Heart right ventricle (tissue), 16 donors: ENCODE data around the gene SSNA1. TPM values are rescaled to one million over a fixed set of nuclear protein-coding genes. Genes with fewer than 3 reads are reported as not detected.
A peak's percentile ranks its signal among the peaks of the same experiment; 100 is the strongest.

Experiments
- ATAC-seq, 8 donors: fragments of 200-7000 bp; cut with Tn5 transposase; one replicate each; pipeline ENCODE4 v1.9.1; 2020; ENCODE audit warnings: mild to moderate bottlenecking in 8 of 8, moderate library complexity in 8 of 8, moderate number of reproducible peaks in 1 of 8
- DNase-seq, 2 donors: peaks; one replicate each; pipeline ENCODE4 v3.0.0-alpha.2; 2020
- H3K27ac ChIP-seq, 10 donors: fragments of 200-600 bp; sonication (generic) in 2 of 10; one replicate each; pipeline versions ENCODE4 v1.5.0 to v1.8.0; 2020 to 2022; ENCODE audit warnings: mild to moderate bottlenecking in 3 of 10
- H3K27me3 ChIP-seq, 7 donors: fragments of 200-600 bp; one replicate each; pipeline ENCODE4 v1.8.0; 2021 to 2022; ENCODE audit warnings: mild to moderate bottlenecking in 2 of 7
- H3K36me3 ChIP-seq, 9 donors: fragments of 200-600 bp; sonication (generic) in 1 of 9; one replicate each; pipeline versions ENCODE4 v1.5.0 to v1.8.0; 2020 to 2022; ENCODE audit warnings: mild to moderate bottlenecking in 2 of 9
- H3K4me1 ChIP-seq, 9 donors: fragments of 200-600 bp; sonication (generic) in 1 of 9; one replicate each; pipeline versions ENCODE4 v1.5.0 to v1.8.0; 2020 to 2022; ENCODE audit warnings: mild to moderate bottlenecking in 4 of 9
- H3K4me3 ChIP-seq, 10 donors: fragments of 200-600 bp; sonication (generic) in 2 of 10; one replicate each; pipeline versions ENCODE4 v1.5.0 to v1.8.0; 2020 to 2022; ENCODE audit warnings: mild to moderate bottlenecking in 7 of 10, moderate library complexity in 2 of 10
- H3K9me3 ChIP-seq, 11 donors: fragments of 200-600 bp in 10 of 11; sonication (generic) in 2 of 11; one replicate each; pipeline versions ENCODE4 v1.5.0 to v1.8.0; 2013 to 2022; ENCODE audit warnings: mild to moderate bottlenecking in 2 of 11, control low read depth in 1 of 11, moderate library complexity in 1 of 11
- CTCF ChIP-seq, 9 donors: fragments of 200-600 bp; sonication (generic) in 2 of 9; IDR thresholded peaks; one replicate each; pipeline versions ENCODE4 v1.5.0 to v1.8.0; 2021 to 2022; ENCODE audit warnings: antibody characterized with exemption in 9 of 9, mild to moderate bottlenecking in 5 of 9, moderate library complexity in 1 of 9
- WGBS, 2 donors: extraction: QIAGEN DNeasy Blood & Tissue Kit; methylation state at CpG; one replicate each; pipeline ENCODE4 v1.1.7; 2013; ENCODE audit warnings: inconsistent platforms in 1 of 2; 5-methylcytosine and 5-hydroxymethylcytosine counted together
- intact Hi-C, 10 donors: fragments of 100-400 bp; cut with DNase I; formaldehyde crosslinking; loops; one replicate each; pipeline versions ENCODE4 v1.11.1 to v1.14.2; 2022
- polyA plus RNA-seq, 2 donors: library from polyadenylated mRNA; stranded (reverse); fragments of 200-250 nt; gene quantifications; one replicate each; pipeline ENCODE4 v1.2.3, GENCODE V29; 2013
- total RNA-seq, 10 donors: library from RNA; stranded (reverse); fragmentation: NEBNext Ultra II Directional in 3 of 10; extraction: Animal tissue kit (Norgen Biotek cat#: 25700) in 3 of 10; gene quantifications; one replicate each; pipeline versions ENCODE4 v1.2.1 to v1.2.4, GENCODE V29; 2021 to 2023
- donor health status: Arrhythmogenic right ventricular cardiomyopathy.
- donor health status: ischemic (EF 13 %, LVEDD 7.1; RV severe dilation, severe dysfunction).
- donor health status: healthy with polysubstance abuse.
- donor health status: DM: no; HTN: yes; CAD: no.
- donor health status: DM: no; HTN: no; CAD: no.
- donor health status: ischemic (EF 25% LVEDD 6.9; RV normal size, moderate dysfunction).
- donor health status: ischemic (EF 25% LVEDD 5.7; RV mildly dilated, moderate dysfunction).
- donor health status: healthy.
- donor health status: DM: yes; HTN: yes; CAD: no.
- donor health status: Ischemic cardiomyopathy.
- donor health status: ischemic (EF 35%, LVEDD 5.7; RV mildly dilated, moderate dysfunction).
- donor health status: nonischemic (EF 11% LVEDD 7.7; RV severe dilation, severe dysfunction).
- donor health status: DM: yes; HTN: yes; CAD: no.
- donor health status: PGD.
- donor health status: ischemic (EF 29% LVEDD 5.4; RV normal size, mild dysfunction).
- donor health status: nonischemic (EF 23%, LVEDD 6.1; RV moderate dilation, normal function).

Gene SSNA1
- total and polyA plus RNA-seq, 12 donors = 47.3 to 168 (median 57.6) TPM

- no peak overlapping the region for H3K27ac ChIP-seq
- 32 to 36% methylated on average over 55 to 56 of the region's 56 CpGs for WGBS, 2 donors
- DNase-seq (no peak), ATAC-seq (no peak)
- H3K4me1 ChIP-seq = peaks cover 3 to 30% (median 25%) of the 10 kb centered on the region in 9 donors
- no peaks in the 10 kb centered on the region for H3K9me3 ChIP-seq
- H3K4me3 ChIP-seq = no peak overlapping the region
- intact Hi-C loops = no loop called here
- peaks cover 55 to 100% (median 100%) of the 10 kb centered on the region in 7 donors for H3K27me3 ChIP-seq
- TF ChIP-seq CTCF (IDR thresholded peaks at IDR 0.05) = no peak
- no peaks in the 10 kb centered on the region for H3K36me3 ChIP-seq
Measured at GRCh38 chr9:137160716-137161557, 27.5 kb upstream of the SSNA1 start.

- no peaks in the 10 kb centered on the region for H3K36me3 ChIP-seq
- peaks cover 64 to 100% (median 100%) of the 10 kb centered on the region in 7 donors for H3K27me3 ChIP-seq
- intact Hi-C loops = no loop called here
- WGBS, 2 donors = 3 to 5% methylated on average over 55 to 69 of the region's 71 CpGs
- H3K4me1 ChIP-seq = peaks cover 3 to 23% (median 17%) of the 10 kb centered on the region in 9 donors
- no peaks in the 10 kb centered on the region for H3K9me3 ChIP-seq
- no peak for ATAC-seq
- H3K4me3 ChIP-seq = no peak overlapping the region
- H3K27ac ChIP-seq = no peak overlapping the region
- TF ChIP-seq CTCF (IDR thresholded peaks at IDR 0.05) = no peak
- no peak for DNase-seq
Measured at GRCh38 chr9:137161558-137162486, 26.7 kb upstream of the SSNA1 start.

- Histone ChIP-seq H3K4me3 (peak overlapping the region; percentile 5 to 41 (median 30)), H3K4me1 (peaks cover 4 to 27% (median 20%) of the 10 kb centered on the region in 9 donors), H3K9me3 (no peaks in the 10 kb centered on the region), H3K27ac (no peak overlapping the region), H3K36me3 (no peaks in the 10 kb centered on the region), H3K27me3 (peaks cover 72 to 100% (median 100%) of the 10 kb centered on the region in 7 donors)
- peak in 3 of 9 donors; percentile 21 to 25 (median 22) for TF ChIP-seq CTCF (IDR thresholded peaks at IDR 0.05)
- no peak for DNase-seq
- intact Hi-C loops = no loop called here
- 4 to 6% methylated on average over 74 of the region's 74 CpGs for WGBS, 2 donors
- ATAC-seq = peak in 5 of 8 donors; percentile 21 to 46 (median 41)
Measured at GRCh38 chr9:137162505-137163364, 25.7 kb upstream of the SSNA1 start.
